ENCODE results near the gene DUSP16. TPM values are rescaled to one million over a fixed set of nuclear protein-coding genes. Genes with fewer than 3 reads are reported as not detected.

DUSP16 gene
- total and polyA plus RNA-seq, 7 donors = 8.6 to 27.3 (median 13.8) TPM

- H3K36me3 ChIP-seq = peaks cover 0 to 5% (median 0%) of the 10 kb centered on the region in 4 donors
- DNase-seq = no peak
- TF ChIP-seq EP300 (IDR thresholded peaks at IDR 0.05) (no peak), CTCF (IDR thresholded peaks at IDR 0.05) (no peak), POLR2A (IDR thresholded peaks at IDR 0.05) (no peak), POLR2AphosphoS5 (IDR thresholded peaks at IDR 0.05) (no peak)
- WGBS, 2 donors = 80 to 86% methylated on average over 6 of the region's 6 CpGs
- H3K4me1 ChIP-seq = no peaks in the 10 kb centered on the region
- no peaks in the 10 kb centered on the region for H3K27me3 ChIP-seq
- intact Hi-C loops (cut with DNase I) = no loop called here
- H3K9me3 ChIP-seq = no peaks in the 10 kb centered on the region
- H3K4me3 ChIP-seq = no peak overlapping the region
- H3K27ac ChIP-seq = no peak overlapping the region
Measured at GRCh38 chr12:12467264-12467663, 95.4 kb downstream of the DUSP16 start.

- no peaks in the 10 kb centered on the region for H3K9me3 ChIP-seq
- no peak for TF ChIP-seq POLR2AphosphoS5 (IDR thresholded peaks at IDR 0.05)
- no peak for TF ChIP-seq EP300 (IDR thresholded peaks at IDR 0.05)
- no peak for TF ChIP-seq CTCF (IDR thresholded peaks at IDR 0.05)
- TF ChIP-seq POLR2A (IDR thresholded peaks at IDR 0.05) = no peak
- no peak overlapping the region for H3K27ac ChIP-seq
- H3K4me3 ChIP-seq = no peak overlapping the region
- DNase-seq = no peak
- H3K4me1 ChIP-seq = peaks cover 0 to 3% (median 0%) of the 10 kb centered on the region in 4 donors
- intact Hi-C loops (cut with DNase I) = no loop called here
- H3K36me3 ChIP-seq = peaks cover 0 to 5% (median 0%) of the 10 kb centered on the region in 4 donors
- WGBS, 2 donors = 68 to 70% methylated on average over 7 of the region's 7 CpGs
- H3K27me3 ChIP-seq = no peaks in the 10 kb centered on the region
Measured at GRCh38 chr12:12466157-12466556, 96.5 kb downstream of the DUSP16 start.

- intact Hi-C loops (cut with DNase I) = no loop called here
- H3K4me1 ChIP-seq = peaks cover 0 to 9% (median 2%) of the 10 kb centered on the region in 4 donors
- H3K9me3 ChIP-seq = no peaks in the 10 kb centered on the region
- no peak overlapping the region for H3K27ac ChIP-seq
- no peak for DNase-seq
- H3K36me3 ChIP-seq = peaks cover 0 to 5% (median 0%) of the 10 kb centered on the region in 4 donors
- 93 to 98% methylated on average over 20 of the region's 20 CpGs for WGBS, 2 donors
- H3K27me3 ChIP-seq = no peaks in the 10 kb centered on the region
- TF ChIP-seq POLR2AphosphoS5 (IDR thresholded peaks at IDR 0.05) (no peak), CTCF (IDR thresholded peaks at IDR 0.05) (no peak), EP300 (IDR thresholded peaks at IDR 0.05) (no peak), POLR2A (IDR thresholded peaks at IDR 0.05) (no peak)
- no peak overlapping the region for H3K4me3 ChIP-seq
Measured at GRCh38 chr12:12465522-12465921, 97.1 kb downstream of the DUSP16 start.

- no peak for DNase-seq
- no peaks in the 10 kb centered on the region for H3K27me3 ChIP-seq
- WGBS, 2 donors = 88 to 89% methylated on average over 5 of the region's 5 CpGs
- peaks cover 0 to 5% (median 0%) of the 10 kb centered on the region in 4 donors for H3K36me3 ChIP-seq
- no peak overlapping the region for H3K4me3 ChIP-seq
- H3K4me1 ChIP-seq = peaks cover 0 to 9% (median 2%) of the 10 kb centered on the region in 4 donors
- TF ChIP-seq POLR2A (IDR thresholded peaks at IDR 0.05) (no peak), EP300 (IDR thresholded peaks at IDR 0.05) (no peak), POLR2AphosphoS5 (IDR thresholded peaks at IDR 0.05) (no peak)
- intact Hi-C loops (cut with DNase I) = no loop called here
- no peaks in the 10 kb centered on the region for H3K9me3 ChIP-seq
- H3K27ac ChIP-seq = no peak overlapping the region
Measured at GRCh38 chr12:12461923-12462315, 100.7 kb downstream of the DUSP16 start.

- H3K27me3 ChIP-seq = no peaks in the 10 kb centered on the region
- no peak for DNase-seq
- peaks cover 0 to 9% (median 2%) of the 10 kb centered on the region in 4 donors for H3K4me1 ChIP-seq
- intact Hi-C loops (cut with DNase I) = no loop called here
- no peak overlapping the region for H3K4me3 ChIP-seq
- WGBS, 2 donors = 83 to 87% methylated on average over 8 of the region's 8 CpGs
- no peak for TF ChIP-seq EP300 (IDR thresholded peaks at IDR 0.05)
- TF ChIP-seq POLR2AphosphoS5 (IDR thresholded peaks at IDR 0.05) = no peak
- no peak for TF ChIP-seq POLR2A (IDR thresholded peaks at IDR 0.05)
- TF ChIP-seq CTCF (IDR thresholded peaks at IDR 0.05) = no peak
- H3K27ac ChIP-seq = no peak overlapping the region
- no peaks in the 10 kb centered on the region for H3K9me3 ChIP-seq
- peaks cover 0 to 5% (median 0%) of the 10 kb centered on the region in 4 donors for H3K36me3 ChIP-seq
Measured at GRCh38 chr12:12460935-12461922, 101.4 kb downstream of the DUSP16 start.

All from sigmoid colon (tissue), 7 donors.